ENCODE results near the gene CREBBP.

GRCh38 chr16:3858801-3859200, 21.7 kb downstream of the CREBBP start:
- no peak for TF ChIP-seq CTCF (IDR thresholded peaks at IDR 0.05; ENCODE audit: low read length)
- no peak for TF ChIP-seq EZH2 (IDR thresholded peaks at IDR 0.05; ENCODE audit: borderline replicate concordance, low read length)
